Neural crest cell (in vitro differentiated cells): ENCODE results near the gene GRB2. TPM values are rescaled to one million over a fixed set of nuclear protein-coding genes. Genes with fewer than 3 reads are reported as not detected.

Experiments
- DNase-seq: peaks from one replicate; pipeline ENCODE4 v3.0.0; 2021; ENCODE audit warnings: low read depth, mixed read lengths, low spot score
- H3K27ac Mint-ChIP-seq: one replicate; pipeline ENCODE4 v1.8.0; 2021; ENCODE audit warnings: mild to moderate bottlenecking, mixed read lengths; ENCODE audit not compliant: unreplicated experiment
- H3K27me3 Mint-ChIP-seq: 2 replicates; pipeline ENCODE4 v1.8.0; 2021; ENCODE audit warnings: low read depth, mild to moderate bottlenecking, mixed read lengths
- H3K36me3 Mint-ChIP-seq: 2 replicates; pipeline ENCODE4 v1.8.0; 2021; ENCODE audit warnings: low read depth, mild to moderate bottlenecking, mixed read lengths
- H3K4me1 Mint-ChIP-seq: 2 replicates; pipeline ENCODE4 v1.8.0; 2021; ENCODE audit warnings: mixed read lengths
- H3K4me3 Mint-ChIP-seq: one replicate; pipeline ENCODE4 v1.8.0; 2021; ENCODE audit warnings: mild to moderate bottlenecking, mixed read lengths
- H3K9me3 Mint-ChIP-seq: 2 replicates; pipeline ENCODE4 v1.8.0; 2021; ENCODE audit warnings: mixed read lengths
- total RNA-seq: library from RNA; stranded (reverse); gene quantifications from 2 replicates; pipeline ENCODE4 v1.2.1, GENCODE V29; 2021
- TF ChIP-seq, protein P1 (sequence below): fragments of 200-600 bp; sonication (generic); conservative IDR thresholded peaks from 2 replicates; pipeline ENCODE4 v1.5.0; 2021; ENCODE audit warnings: antibody characterized with exemption, mild to moderate bottlenecking

The GRB2 gene
- total RNA-seq, 1 donor from 2014 or later = 79.4 TPM

DNA sequence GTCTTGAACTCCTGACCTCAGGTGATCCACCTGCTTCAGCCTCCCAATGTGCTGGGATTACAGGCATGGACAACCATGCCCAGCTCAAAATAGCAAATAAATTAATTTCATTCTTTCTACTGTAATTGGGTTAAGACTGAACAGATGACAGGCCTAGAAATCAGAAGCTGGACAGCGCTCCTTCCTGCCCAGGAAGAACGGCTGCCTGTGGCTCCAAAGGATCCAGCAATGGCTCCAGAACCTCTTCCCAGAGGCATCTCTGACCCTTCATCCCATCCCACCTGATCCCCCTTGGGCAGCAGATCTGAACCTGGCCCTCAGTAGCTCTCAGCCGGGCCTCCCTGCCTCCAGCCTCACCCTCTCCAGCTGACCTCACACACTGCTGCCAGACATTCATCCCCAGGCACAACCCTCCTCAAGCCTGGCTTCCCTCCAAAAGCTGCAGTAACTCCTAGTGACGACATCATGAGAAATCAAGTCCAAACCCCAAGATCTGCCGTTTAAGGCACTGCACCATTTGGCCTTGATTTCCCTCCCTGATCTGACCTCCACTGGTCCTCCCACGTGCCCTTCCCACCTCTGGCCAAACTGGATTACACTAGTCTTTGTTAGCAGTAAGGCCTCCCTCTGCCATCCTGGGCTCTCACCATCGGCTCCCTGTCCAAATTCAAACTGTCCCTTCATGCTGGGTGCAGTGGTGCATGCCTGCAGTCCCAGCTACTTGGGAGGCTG, 131.3 kb downstream of the GRB2 start:
- TF ChIP-seq, protein P1, sequence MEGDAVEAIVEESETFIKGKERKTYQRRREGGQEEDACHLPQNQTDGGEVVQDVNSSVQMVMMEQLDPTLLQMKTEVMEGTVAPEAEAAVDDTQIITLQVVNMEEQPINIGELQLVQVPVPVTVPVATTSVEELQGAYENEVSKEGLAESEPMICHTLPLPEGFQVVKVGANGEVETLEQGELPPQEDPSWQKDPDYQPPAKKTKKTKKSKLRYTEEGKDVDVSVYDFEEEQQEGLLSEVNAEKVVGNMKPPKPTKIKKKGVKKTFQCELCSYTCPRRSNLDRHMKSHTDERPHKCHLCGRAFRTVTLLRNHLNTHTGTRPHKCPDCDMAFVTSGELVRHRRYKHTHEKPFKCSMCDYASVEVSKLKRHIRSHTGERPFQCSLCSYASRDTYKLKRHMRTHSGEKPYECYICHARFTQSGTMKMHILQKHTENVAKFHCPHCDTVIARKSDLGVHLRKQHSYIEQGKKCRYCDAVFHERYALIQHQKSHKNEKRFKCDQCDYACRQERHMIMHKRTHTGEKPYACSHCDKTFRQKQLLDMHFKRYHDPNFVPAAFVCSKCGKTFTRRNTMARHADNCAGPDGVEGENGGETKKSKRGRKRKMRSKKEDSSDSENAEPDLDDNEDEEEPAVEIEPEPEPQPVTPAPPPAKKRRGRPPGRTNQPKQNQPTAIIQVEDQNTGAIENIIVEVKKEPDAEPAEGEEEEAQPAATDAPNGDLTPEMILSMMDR = no peak
- Mint-ChIP-seq H3K4me3 (peak overlapping the region; percentile 58), H3K9me3 (no peaks in the 10 kb centered on the region), H3K27me3 (no peaks in the 10 kb centered on the region), H3K4me1 (peaks cover 15% of the 10 kb centered on the region), H3K27ac (no peak overlapping the region), H3K36me3 (peaks cover 3% of the 10 kb centered on the region)
- no peak for DNase-seq

DNA sequence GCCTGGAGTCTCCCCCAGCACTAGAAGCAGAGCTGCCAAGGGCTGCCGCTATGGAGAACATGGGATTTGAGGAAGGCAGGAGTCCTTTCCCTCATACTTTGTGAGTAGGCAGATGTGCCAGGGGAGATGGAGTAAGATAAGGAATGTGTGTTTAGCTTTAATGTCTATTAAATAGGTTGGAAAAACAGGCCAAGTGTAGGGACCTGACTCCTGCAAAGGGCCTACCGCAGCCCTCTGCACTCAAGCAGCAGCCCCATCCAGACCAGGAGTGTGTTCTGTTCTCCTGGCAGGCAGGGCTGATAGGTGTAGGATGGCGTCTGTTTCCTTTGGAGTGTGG, 132.7 kb downstream of the GRB2 start:
- Mint-ChIP-seq H3K36me3 (peaks cover 3% of the 10 kb centered on the region), H3K9me3 (no peaks in the 10 kb centered on the region), H3K27ac (no peak overlapping the region), H3K4me3 (peak overlapping the region; percentile 53), H3K4me1 (peaks cover 17% of the 10 kb centered on the region), H3K27me3 (no peaks in the 10 kb centered on the region)
- DNase-seq = no peak
- TF ChIP-seq, protein P1 = no peak

DNA sequence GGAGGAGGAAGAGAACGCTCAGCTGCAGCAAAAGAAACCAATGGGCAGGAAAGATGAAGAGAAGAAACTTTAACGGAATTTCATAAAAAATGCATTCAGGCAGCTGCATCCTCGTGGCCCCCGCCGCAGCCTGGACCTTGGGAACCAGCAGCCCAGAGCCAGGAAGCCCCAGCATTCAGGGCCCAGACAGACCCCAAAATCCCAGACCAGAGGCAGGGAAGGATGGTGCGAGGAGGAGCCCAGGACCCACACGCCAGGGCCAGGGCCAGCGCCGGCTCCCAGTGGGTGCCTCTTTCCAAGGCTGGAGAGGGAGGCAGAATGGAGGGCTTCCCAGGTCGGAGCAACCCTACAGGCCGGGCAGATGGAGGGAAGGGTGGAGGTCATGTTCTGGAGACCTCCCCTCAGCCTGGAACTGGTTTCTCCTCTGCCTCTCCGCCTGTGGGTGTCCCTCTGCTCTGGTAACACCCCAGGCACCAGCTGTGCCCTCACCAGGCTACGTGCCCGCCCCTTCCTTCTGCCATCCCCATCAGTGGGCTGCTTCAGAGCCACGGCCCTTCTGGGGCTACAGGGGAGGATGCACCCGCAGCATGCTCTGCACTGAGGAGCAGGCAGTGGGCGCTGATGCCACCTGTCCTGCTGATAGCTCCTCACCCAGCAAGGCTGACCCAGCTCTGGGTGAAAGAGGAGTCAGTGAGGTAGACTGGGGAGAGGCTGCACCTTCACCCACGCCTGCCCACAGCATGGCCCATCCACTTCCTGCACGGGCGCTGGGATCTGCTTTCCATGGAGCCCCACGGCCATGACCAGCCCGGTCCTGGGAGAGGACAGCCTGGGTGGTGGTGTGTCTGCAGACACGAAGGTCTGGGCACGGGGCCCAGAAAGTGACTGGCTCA, 133.3 kb downstream of the GRB2 start:
- Mint-ChIP-seq H3K4me1 (peaks cover 17% of the 10 kb centered on the region), H3K27ac (no peak overlapping the region), H3K36me3 (peaks cover 3% of the 10 kb centered on the region), H3K9me3 (no peaks in the 10 kb centered on the region), H3K4me3 (peak overlapping the region; percentile 81), H3K27me3 (no peaks in the 10 kb centered on the region)
- no peak for DNase-seq
- TF ChIP-seq, protein P1 = no peak

DNA sequence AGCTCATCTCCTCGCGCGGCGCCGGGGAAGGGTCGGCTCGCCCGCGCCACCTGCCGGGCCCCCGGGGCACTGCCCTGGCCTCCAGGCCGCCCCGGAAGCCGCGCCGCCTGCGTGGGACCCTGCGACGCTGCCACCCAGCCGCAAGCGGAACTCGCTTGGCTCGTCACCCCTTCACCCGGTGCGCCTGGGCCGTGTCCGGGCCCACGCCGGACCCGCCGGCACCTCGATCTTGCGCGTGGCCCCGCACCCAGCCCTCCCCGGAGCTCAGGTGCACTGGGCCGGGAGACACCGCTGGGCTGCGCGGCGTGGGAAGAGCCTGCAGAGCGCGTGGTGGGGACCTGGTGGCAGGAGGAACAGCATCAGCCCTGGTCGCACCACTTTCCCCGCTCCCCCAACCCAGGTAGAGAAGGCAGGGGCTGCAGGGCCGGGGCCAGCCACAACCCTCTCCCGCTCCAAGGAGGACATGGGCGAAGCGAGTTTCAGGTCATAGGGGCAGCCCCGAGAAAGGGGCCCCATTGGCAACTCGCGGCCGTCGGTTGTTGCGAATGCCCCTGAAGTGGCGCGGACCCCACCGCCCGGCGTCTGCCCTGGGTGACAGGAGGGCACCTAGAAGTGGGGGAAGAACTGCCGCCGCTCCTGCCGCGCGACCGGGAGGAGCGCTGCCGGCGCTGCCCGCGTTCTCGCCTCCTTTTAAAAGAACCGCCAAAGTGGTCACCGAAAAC, 134.1 kb downstream of the GRB2 start:
- peak overlapping the region; percentile 81 for H3K4me3 Mint-ChIP-seq
- peak; percentile 79 for DNase-seq
- H3K4me1 Mint-ChIP-seq = peaks cover 17% of the 10 kb centered on the region
- no peaks in the 10 kb centered on the region for H3K9me3 Mint-ChIP-seq
- H3K36me3 Mint-ChIP-seq = peaks cover 3% of the 10 kb centered on the region
- no peak overlapping the region for H3K27ac Mint-ChIP-seq
- no peaks in the 10 kb centered on the region for H3K27me3 Mint-ChIP-seq
- TF ChIP-seq, protein P1 = peak; percentile 78

DNA sequence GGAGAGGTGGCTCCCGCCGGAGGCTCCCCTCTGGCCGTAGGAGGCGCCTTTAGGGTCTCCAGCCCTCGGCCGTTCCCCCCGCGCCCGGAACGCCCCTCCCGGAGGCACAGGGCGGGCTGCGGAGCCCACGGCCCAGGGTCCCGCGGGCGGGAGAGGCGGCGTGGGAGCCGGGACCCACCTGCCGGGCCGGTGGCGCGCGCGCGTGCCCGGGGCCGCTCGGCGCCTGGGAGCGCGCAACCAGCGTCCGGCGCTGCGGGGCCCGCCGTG, 134.6 kb downstream of the GRB2 start, which contains the start of gene MIF4GD:
MIF4GD (minus strand) TSS at position 266 of the 267 bp plus-strand sequence. CDS start 1,036 bp downstream, outside the sequence.
- no peak for DNase-seq
- TF ChIP-seq, protein P1 = no peak
- peak within 1 kb of the TSS; percentile 82 for H3K4me3 Mint-ChIP-seq
- H3K27me3 Mint-ChIP-seq = no peaks in the 10 kb centered on the region
- peaks cover 17% of the 10 kb centered on the region for H3K4me1 Mint-ChIP-seq
- H3K27ac Mint-ChIP-seq = no peak within 1 kb of the TSS
- peaks cover 3% of the 10 kb centered on the region for H3K36me3 Mint-ChIP-seq
- no peaks in the 10 kb centered on the region for H3K9me3 Mint-ChIP-seq
